Measurements from ENCODE around the gene MED8.

MED8 gene

DNA sequence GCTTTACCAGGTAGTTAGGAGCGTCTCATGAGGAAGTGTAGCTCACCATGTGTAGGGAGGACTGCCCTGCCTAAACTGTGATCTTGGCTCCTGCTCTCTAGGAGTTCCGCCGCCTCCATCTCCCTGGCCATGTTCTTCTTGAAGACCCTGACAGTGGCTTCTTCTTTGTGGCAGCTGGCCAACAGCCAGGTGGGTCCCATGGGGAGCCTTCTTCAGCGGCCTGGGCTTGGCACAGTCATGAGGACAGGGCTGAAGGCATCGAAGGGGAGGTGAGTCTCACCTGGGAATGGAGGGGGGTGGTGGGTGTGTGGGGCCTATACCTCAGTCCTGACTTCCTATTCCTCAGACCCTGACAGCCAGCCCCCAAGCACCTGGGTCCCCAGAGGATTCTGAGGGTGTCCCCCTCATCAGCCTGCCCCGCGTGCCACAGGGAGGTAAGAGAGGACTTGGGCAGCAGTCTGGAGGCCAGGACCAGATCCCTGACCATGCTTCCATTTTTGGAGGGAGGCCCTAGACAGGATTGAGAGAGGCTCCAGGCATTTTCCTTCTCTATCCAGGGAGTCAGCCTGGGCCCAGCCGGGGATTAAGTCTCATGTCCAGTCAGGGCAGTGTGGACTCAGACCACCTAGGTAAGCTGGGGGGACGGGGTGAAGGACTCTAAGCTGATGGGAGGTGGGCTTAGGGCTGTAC lies 42.7 kb upstream of the MED8 start:
- no peak overlapping the region for H3K27ac ChIP-seq (ENCODE audit: low read length)
- H3K4me3 ChIP-seq (ENCODE audit: low read depth in 1 of 2, low read length in 2 of 2) = no peak overlapping the region
- H3K9me3 ChIP-seq (ENCODE audit: control insufficient read depth in 1 of 2, low read length in 2 of 2) = no peaks in the 10 kb centered on the region
- H3K36me3 ChIP-seq (ENCODE audit: control insufficient read depth in 1 of 2, insufficient read depth in 2 of 2, low read length in 2 of 2) = peaks cover 67 to 78% of the 10 kb centered on the region in 2 donors
- no peaks in the 10 kb centered on the region for H3K27me3 ChIP-seq (ENCODE audit: low read depth, low read length)
- H3K4me1 ChIP-seq (ENCODE audit: control insufficient read depth in 1 of 2, insufficient read depth in 2 of 2, low read length in 2 of 2) = no peaks in the 10 kb centered on the region

DNA sequence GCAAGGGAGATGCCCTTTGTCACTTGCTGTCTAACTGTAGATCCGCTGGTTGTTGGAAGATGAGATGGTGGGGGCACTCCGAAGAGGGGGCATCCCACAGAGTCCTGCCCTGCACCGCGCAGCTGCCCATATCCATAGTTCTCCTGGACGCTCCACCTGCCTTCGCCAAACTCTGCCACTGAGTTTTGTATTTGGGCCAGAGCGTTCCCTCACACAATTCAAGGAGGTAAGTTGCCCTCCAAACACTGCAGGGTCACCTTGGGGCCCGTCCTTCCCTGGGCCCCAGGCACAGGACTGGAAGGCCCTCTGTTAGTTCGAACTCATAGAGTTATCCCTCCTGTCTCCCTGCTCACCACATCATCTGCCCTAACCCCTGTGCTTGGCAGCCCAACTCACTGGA lies 42.1 kb upstream of the MED8 start:
- no peak overlapping the region for H3K27ac ChIP-seq (ENCODE audit: low read length)
- no peaks in the 10 kb centered on the region for H3K9me3 ChIP-seq (ENCODE audit: control insufficient read depth in 1 of 2, low read length in 2 of 2)
- H3K36me3 ChIP-seq (ENCODE audit: control insufficient read depth in 1 of 2, insufficient read depth in 2 of 2, low read length in 2 of 2) = peaks cover 73 to 84% of the 10 kb centered on the region in 2 donors
- no peak overlapping the region for H3K4me3 ChIP-seq (ENCODE audit: low read depth in 1 of 2, low read length in 2 of 2)
- H3K27me3 ChIP-seq (ENCODE audit: low read depth, low read length) = no peaks in the 10 kb centered on the region
- no peaks in the 10 kb centered on the region for H3K4me1 ChIP-seq (ENCODE audit: control insufficient read depth in 1 of 2, insufficient read depth in 2 of 2, low read length in 2 of 2)

DNA sequence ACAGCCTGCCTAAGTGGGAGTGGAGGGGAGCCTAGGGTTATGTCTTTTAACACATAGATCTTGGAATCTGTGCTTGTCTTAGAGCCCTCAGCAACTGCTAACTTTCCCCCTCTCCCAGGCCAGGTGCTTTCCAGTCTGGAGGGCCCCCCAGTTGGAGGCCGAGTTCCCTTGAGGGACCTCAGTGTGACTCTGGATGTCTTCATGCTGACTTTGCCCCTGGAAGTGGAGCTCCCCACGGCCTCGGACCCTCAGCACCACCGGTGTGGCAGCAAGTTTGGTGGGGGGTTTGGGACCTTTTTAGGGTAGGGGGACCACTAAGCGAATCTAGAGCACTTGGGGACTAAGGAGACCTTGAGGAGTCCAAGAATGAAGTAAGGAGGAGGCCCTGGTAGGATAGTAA lies 41.2 kb upstream of the MED8 start:
- no peaks in the 10 kb centered on the region for H3K27me3 ChIP-seq (ENCODE audit: low read depth, low read length)
- no peaks in the 10 kb centered on the region for H3K4me1 ChIP-seq (ENCODE audit: control insufficient read depth in 1 of 2, insufficient read depth in 2 of 2, low read length in 2 of 2)
- H3K36me3 ChIP-seq (ENCODE audit: control insufficient read depth in 1 of 2, insufficient read depth in 2 of 2, low read length in 2 of 2) = peaks cover 77 to 92% of the 10 kb centered on the region in 2 donors
- H3K9me3 ChIP-seq (ENCODE audit: control insufficient read depth in 1 of 2, low read length in 2 of 2) = no peaks in the 10 kb centered on the region
- no peak overlapping the region for H3K27ac ChIP-seq (ENCODE audit: low read length)
- no peak overlapping the region for H3K4me3 ChIP-seq (ENCODE audit: low read depth in 1 of 2, low read length in 2 of 2)

DNA sequence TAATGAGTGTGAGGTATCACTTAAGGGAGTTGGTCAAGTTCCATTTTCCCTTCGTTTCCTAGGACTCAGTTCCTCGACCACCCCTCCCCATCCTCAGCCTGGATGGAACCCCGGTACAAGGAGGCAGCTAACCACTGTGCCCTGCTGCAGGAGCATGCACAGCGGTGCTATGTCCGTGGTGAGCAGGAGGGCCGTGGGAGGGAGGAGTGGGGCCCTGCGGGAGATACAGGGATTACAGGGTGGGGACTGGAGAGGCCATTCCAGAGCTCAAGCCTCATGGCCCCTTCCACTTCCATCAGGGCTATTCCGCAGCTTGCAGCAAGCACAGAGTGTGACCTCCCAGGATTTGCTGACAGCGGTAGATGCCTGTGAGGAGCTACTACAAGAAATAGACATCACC lies 38.3 kb upstream of the MED8 start:
- no peak overlapping the region for H3K27ac ChIP-seq (ENCODE audit: low read length)
- H3K9me3 ChIP-seq (ENCODE audit: control insufficient read depth in 1 of 2, low read length in 2 of 2) = no peaks in the 10 kb centered on the region
- no peaks in the 10 kb centered on the region for H3K27me3 ChIP-seq (ENCODE audit: low read depth, low read length)
- no peaks in the 10 kb centered on the region for H3K4me1 ChIP-seq (ENCODE audit: control insufficient read depth in 1 of 2, insufficient read depth in 2 of 2, low read length in 2 of 2)
- H3K4me3 ChIP-seq (ENCODE audit: low read depth in 1 of 2, low read length in 2 of 2) = no peak overlapping the region
- peaks cover 82 to 99% of the 10 kb centered on the region in 2 donors for H3K36me3 ChIP-seq (ENCODE audit: control insufficient read depth in 1 of 2, insufficient read depth in 2 of 2, low read length in 2 of 2)

DNA sequence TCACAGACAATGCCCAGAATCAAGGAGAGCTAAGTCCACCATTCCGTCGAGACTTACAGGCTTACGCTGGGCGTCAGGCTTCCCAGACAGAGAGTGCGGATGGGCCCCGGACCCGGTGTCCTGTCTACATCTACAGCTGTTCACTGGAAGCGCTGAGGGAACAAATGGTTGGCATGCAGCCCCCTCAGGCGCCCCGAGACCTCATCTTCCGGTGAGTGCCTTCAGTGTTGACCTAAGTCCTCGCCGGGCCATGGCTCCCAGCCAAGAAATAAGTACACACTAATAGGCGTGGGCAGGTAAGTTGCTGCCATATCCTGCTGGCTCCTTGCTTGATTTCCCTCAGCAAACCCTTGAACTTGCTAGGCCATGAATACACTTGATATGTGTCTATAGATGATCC lies 37.9 kb upstream of the MED8 start:
- Histone ChIP-seq H3K36me3 (ENCODE audit: control insufficient read depth in 1 of 2, insufficient read depth in 2 of 2, low read length in 2 of 2) (peaks cover 78 to 98% of the 10 kb centered on the region in 2 donors), H3K4me3 (ENCODE audit: low read depth in 1 of 2, low read length in 2 of 2) (no peak overlapping the region), H3K27me3 (ENCODE audit: low read depth, low read length) (no peaks in the 10 kb centered on the region), H3K27ac (ENCODE audit: low read length) (no peak overlapping the region), H3K9me3 (ENCODE audit: control insufficient read depth in 1 of 2, low read length in 2 of 2) (no peaks in the 10 kb centered on the region), H3K4me1 (ENCODE audit: control insufficient read depth in 1 of 2, insufficient read depth in 2 of 2, low read length in 2 of 2) (no peaks in the 10 kb centered on the region)

DNA sequence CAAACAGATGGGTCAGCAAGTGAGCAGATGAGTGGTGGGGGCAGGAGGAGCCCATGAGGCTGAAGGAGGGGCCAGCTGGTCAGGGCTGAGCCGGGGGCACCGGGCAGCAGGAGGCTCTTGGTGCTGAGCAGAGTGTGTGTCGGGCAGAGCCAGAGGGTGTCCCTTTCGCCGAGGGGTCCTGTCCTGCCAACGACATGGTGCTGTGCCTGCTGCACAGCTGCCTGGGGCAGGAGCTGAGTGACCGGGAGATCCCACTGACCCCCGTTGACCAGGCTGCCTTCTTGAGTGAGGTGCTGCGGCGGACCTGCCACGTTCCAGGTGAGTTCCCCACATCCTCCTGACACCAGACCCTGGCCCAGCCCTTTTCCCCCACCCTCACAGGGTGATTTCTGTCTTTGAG lies 36.6 kb upstream of the MED8 start:
- Histone ChIP-seq H3K27me3 (ENCODE audit: low read depth, low read length) (no peaks in the 10 kb centered on the region), H3K4me1 (ENCODE audit: control insufficient read depth in 1 of 2, insufficient read depth in 2 of 2, low read length in 2 of 2) (no peaks in the 10 kb centered on the region), H3K36me3 (ENCODE audit: control insufficient read depth in 1 of 2, insufficient read depth in 2 of 2, low read length in 2 of 2) (peaks cover 76 to 97% of the 10 kb centered on the region in 2 donors), H3K27ac (ENCODE audit: low read length) (no peak overlapping the region), H3K4me3 (ENCODE audit: low read depth in 1 of 2, low read length in 2 of 2) (no peak overlapping the region), H3K9me3 (ENCODE audit: control insufficient read depth in 1 of 2, low read length in 2 of 2) (no peaks in the 10 kb centered on the region)

DNA sequence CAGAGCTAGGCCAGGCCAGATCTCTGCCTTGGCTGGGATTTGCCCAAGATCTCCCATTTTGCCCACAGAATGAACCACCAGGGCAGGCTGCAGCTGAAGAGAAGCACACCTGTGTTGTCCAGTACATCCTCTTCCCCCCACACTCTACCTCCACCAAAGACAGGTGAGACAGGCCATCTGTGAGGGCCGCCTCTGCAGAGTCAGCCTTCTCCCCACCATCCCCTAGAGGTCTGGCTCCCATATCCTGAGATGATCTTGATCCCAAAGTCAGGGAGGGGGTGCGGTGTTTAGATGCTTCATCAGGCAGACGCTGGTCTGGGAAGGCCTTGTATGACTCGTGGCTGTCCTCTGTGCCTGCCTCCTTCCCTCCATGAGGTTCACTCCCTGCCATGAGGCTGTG lies 35.4 kb upstream of the MED8 start:
- Histone ChIP-seq H3K9me3 (ENCODE audit: control insufficient read depth in 1 of 2, low read length in 2 of 2) (no peaks in the 10 kb centered on the region), H3K36me3 (ENCODE audit: control insufficient read depth in 1 of 2, insufficient read depth in 2 of 2, low read length in 2 of 2) (peaks cover 77 to 97% of the 10 kb centered on the region in 2 donors), H3K27ac (ENCODE audit: low read length) (no peak overlapping the region), H3K4me3 (ENCODE audit: low read depth in 1 of 2, low read length in 2 of 2) (no peak overlapping the region), H3K27me3 (ENCODE audit: low read depth, low read length) (no peaks in the 10 kb centered on the region), H3K4me1 (ENCODE audit: control insufficient read depth in 1 of 2, insufficient read depth in 2 of 2, low read length in 2 of 2) (no peaks in the 10 kb centered on the region)

DNA sequence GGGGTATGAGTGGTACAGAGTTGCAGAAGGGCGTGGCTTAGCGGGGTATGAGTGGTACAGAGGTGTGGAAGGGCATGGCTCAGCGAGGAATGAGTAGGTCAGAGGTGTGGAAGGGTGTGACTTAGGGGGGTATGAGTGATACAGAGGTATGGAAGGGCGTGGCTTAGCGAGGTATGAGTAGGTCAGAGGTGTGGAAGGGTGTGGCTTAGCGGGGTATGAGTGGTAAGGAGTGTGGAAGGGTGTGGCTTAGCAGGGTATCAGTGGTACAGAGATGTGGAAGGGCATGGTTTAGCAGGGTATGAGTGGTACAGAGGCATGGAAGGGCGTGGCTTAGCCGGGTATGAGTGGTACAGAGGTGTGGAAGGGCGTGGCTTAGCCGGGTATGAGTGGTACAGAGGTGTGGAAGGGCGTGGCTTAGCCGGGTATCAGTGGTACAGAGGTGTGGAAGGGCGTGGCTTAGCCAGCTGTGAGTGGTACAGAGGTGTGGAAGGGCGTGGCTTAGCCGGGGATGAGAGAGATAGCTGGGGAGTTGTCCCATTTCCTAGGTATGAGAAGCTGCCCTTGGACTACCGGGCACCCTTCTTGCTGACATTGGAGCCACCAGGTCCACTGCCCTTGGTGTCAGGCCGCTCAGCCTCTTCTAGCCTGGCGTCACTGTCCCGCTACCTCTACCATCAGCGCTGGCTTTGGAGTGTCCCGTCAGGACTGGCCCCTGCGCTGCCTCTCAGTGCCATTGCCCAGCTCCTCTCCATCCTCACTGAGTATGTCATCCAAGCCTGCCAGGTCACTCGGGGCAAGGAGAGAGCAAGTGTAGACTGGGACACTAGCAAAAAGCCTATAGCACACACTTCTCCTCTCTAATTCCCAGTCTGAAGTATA lies 34.3 kb upstream of the MED8 start:
- H3K4me1 ChIP-seq (ENCODE audit: control insufficient read depth in 1 of 2, insufficient read depth in 2 of 2, low read length in 2 of 2) = no peaks in the 10 kb centered on the region
- no peaks in the 10 kb centered on the region for H3K9me3 ChIP-seq (ENCODE audit: control insufficient read depth in 1 of 2, low read length in 2 of 2)
- H3K4me3 ChIP-seq (ENCODE audit: low read depth in 1 of 2, low read length in 2 of 2) = no peak overlapping the region
- no peaks in the 10 kb centered on the region for H3K27me3 ChIP-seq (ENCODE audit: low read depth, low read length)
- peaks cover 77 to 97% of the 10 kb centered on the region in 2 donors for H3K36me3 ChIP-seq (ENCODE audit: control insufficient read depth in 1 of 2, insufficient read depth in 2 of 2, low read length in 2 of 2)
- no peak overlapping the region for H3K27ac ChIP-seq (ENCODE audit: low read length)

DNA sequence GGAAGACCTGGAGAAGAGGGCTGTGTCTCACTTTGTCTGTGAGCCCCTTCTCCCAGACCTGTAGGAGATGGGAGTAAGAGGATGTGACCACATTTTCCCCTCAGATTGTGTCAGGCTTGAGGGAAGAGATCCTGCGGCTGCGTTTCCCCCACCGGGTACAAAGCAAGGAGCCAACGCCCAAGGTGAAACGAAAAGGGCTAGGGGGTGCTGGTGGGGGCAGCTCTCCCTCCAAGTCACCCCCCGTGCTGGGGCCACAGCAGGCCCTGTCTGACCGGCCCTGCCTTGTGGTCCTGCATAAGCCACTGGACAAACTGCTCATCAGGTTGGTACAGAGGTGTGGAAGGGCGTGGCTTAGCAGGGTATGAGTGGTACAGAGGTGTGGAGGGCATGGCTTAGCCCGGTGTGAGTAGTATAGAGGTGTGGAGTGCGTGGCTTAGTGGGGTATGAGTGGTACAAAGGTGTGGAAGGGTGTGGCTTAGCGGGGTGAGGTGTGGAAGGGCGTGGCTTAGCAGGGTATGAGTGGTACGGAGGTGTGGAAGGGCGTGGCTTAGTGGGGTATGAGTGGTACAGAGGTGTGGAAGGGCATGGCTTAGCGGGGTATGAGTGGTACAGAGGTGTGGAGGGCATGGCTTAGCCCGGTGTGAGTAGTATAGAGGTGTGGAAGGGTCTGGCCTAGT lies 33.5 kb upstream of the MED8 start:
- no peak overlapping the region for H3K4me3 ChIP-seq (ENCODE audit: low read depth in 1 of 2, low read length in 2 of 2)
- H3K36me3 ChIP-seq (ENCODE audit: control insufficient read depth in 1 of 2, insufficient read depth in 2 of 2, low read length in 2 of 2) = peaks cover 77 to 97% of the 10 kb centered on the region in 2 donors
- H3K27ac ChIP-seq (ENCODE audit: low read length) = no peak overlapping the region
- H3K27me3 ChIP-seq (ENCODE audit: low read depth, low read length) = no peaks in the 10 kb centered on the region
- H3K4me1 ChIP-seq (ENCODE audit: control insufficient read depth in 1 of 2, insufficient read depth in 2 of 2, low read length in 2 of 2) = no peaks in the 10 kb centered on the region
- H3K9me3 ChIP-seq (ENCODE audit: control insufficient read depth in 1 of 2, low read length in 2 of 2) = no peaks in the 10 kb centered on the region

DNA sequence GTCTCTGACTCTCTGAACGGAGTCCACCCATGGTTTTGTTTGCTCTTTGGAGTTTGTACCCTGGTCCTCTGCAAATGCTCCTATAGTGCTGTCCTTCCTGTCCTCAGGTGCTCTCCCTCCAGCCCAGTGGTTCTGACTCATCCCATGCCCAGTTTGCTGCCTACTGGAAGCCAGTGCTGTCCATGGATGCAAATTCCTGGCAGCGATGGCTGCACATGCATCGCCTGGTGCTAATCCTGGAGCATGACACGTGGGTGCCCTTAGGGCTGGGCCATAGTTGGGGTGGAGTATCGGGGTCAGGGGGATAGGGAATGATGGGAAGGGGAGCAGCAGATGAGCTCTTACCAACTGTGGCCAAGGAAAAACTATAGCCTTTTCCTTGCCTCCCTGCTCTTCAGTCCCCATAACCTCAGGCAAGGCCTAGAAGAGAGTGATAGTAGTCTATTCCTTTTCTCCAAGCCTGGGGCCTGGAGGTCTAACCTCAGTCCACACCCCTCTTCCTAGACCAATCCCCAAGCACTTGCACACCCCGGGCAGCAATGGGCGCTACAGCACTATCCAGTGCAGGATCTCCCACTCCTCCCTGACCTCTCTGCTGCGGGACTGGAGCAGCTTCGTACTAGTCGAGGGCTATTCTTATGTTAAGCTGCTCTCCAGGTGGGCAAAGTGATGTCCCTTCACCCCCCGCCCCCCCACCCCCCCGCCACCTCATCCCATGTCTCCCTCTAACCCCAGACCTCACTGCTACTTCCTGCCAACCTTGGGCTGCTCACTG lies 32.6 kb upstream of the MED8 start:
- Histone ChIP-seq H3K9me3 (ENCODE audit: control insufficient read depth in 1 of 2, low read length in 2 of 2) (no peaks in the 10 kb centered on the region), H3K27ac (ENCODE audit: low read length) (no peak overlapping the region), H3K4me1 (ENCODE audit: control insufficient read depth in 1 of 2, insufficient read depth in 2 of 2, low read length in 2 of 2) (no peaks in the 10 kb centered on the region), H3K4me3 (ENCODE audit: low read depth in 1 of 2, low read length in 2 of 2) (no peak overlapping the region), H3K36me3 (ENCODE audit: control insufficient read depth in 1 of 2, insufficient read depth in 2 of 2, low read length in 2 of 2) (peaks cover 77 to 97% of the 10 kb centered on the region in 2 donors), H3K27me3 (ENCODE audit: low read depth, low read length) (no peaks in the 10 kb centered on the region)

DNA sequence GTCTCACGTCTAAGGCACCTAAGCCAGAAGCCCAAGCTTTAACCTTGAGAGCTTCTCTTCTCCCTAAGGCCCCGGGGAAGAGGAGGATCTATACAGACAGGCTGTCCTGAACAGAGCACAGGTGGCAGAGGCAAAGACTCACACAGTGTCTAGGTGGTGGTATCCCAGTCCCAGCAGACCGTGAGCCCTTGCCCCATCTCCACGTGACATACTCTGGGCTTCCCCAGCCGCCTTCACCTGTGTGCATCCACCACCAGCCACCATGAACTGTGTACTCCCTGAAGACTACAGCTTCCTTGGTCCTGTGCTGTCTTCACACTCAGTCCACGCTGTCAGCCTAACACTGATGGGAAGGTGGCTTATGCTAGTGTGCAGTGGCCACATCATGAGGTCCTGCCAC lies 31.8 kb upstream of the MED8 start:
- no peaks in the 10 kb centered on the region for H3K27me3 ChIP-seq (ENCODE audit: low read depth, low read length)
- no peak overlapping the region for H3K27ac ChIP-seq (ENCODE audit: low read length)
- no peaks in the 10 kb centered on the region for H3K4me1 ChIP-seq (ENCODE audit: control insufficient read depth in 1 of 2, insufficient read depth in 2 of 2, low read length in 2 of 2)
- no peaks in the 10 kb centered on the region for H3K9me3 ChIP-seq (ENCODE audit: control insufficient read depth in 1 of 2, low read length in 2 of 2)
- peaks cover 77 to 95% of the 10 kb centered on the region in 2 donors for H3K36me3 ChIP-seq (ENCODE audit: control insufficient read depth in 1 of 2, insufficient read depth in 2 of 2, low read length in 2 of 2)
- no peak overlapping the region for H3K4me3 ChIP-seq (ENCODE audit: low read depth in 1 of 2, low read length in 2 of 2)
